Kidney (tissue), 14 donors: ENCODE data around the gene SGCG. TPM values are rescaled to one million over a fixed set of nuclear protein-coding genes. Genes with fewer than 3 reads are reported as not detected.
"Not testable (repeated sequence)": the region's sequence is repeated elsewhere in the genome, so short reads cannot be mapped to it uniquely, and the experiment has no call there.

Experiments
- DNase-seq, 5 donors: peaks; one replicate each; pipeline ENCODE4 v3.0.0-alpha.2; 2013 to 2020
- FAIRE-seq: peaks from 2 replicates; lab custom pipeline; 2012; peaks lifted over from hg19 to GRCh38; lab: Jason Lieb, UNC
- H3K27ac ChIP-seq, 2 donors: one replicate each; pipeline ENCODE4 v1.7.0; 2013; ENCODE audit warnings: low read depth in 2 of 2, low read length in 2 of 2, inconsistent platforms in 1 of 2
- H3K27me3 ChIP-seq: one replicate; pipeline ENCODE4 v1.7.1; 2013; ENCODE audit warnings: low read length, inconsistent platforms; ENCODE audit not compliant: control insufficient read depth, insufficient read depth
- H3K36me3 ChIP-seq, 3 donors: one replicate each; pipeline versions ENCODE4 v1.7.0 to v1.7.1; 2013; ENCODE audit warnings: low read length in 3 of 3, control low read depth in 1 of 3, inconsistent platforms in 1 of 3; ENCODE audit not compliant: insufficient read depth in 3 of 3, control insufficient read depth in 2 of 3
- H3K4me1 ChIP-seq, 3 donors: one replicate each; pipeline versions ENCODE4 v1.7.0 to v1.7.1; 2013; ENCODE audit warnings: low read length in 3 of 3, inconsistent platforms in 1 of 3, low read depth in 1 of 3; ENCODE audit not compliant: control insufficient read depth in 2 of 3, insufficient read depth in 2 of 3
- H3K4me3 ChIP-seq, 3 donors: one replicate each; pipeline versions ENCODE4 v1.7.0 to v1.8.1; 2013; ENCODE audit warnings: low read length in 3 of 3, control low read depth in 1 of 3, inconsistent platforms in 1 of 3
- H3K9ac ChIP-seq, 3 donors: one replicate each; pipeline versions ENCODE4 v1.7.0 to v1.7.1; 2013; ENCODE audit warnings: low read length in 3 of 3, control low read depth in 1 of 3, inconsistent platforms in 1 of 3
- H3K9me3 ChIP-seq, 3 donors: one replicate each; pipeline versions ENCODE4 v1.7.0 to v1.7.1; 2013; ENCODE audit warnings: low read length in 3 of 3, control low read depth in 1 of 3, inconsistent platforms in 1 of 3; ENCODE audit not compliant: control insufficient read depth in 2 of 3, insufficient read depth in 1 of 3
- CTCF ChIP-seq: IDR thresholded peaks from 3 replicates; pipeline ENCODE4 v1.5.1; 2012; ENCODE audit warnings: mild to moderate bottlenecking, moderate library complexity, borderline replicate concordance; ENCODE audit not compliant: insufficient read depth; ENCODE audit errors: extremely low read depth
- intact Hi-C: fragments of 100-400 bp; cut with DNase I; formaldehyde crosslinking; loops from one replicate; pipeline ENCODE4 v1.11.1; 2022
- polyA plus RNA-seq: library from polyadenylated mRNA; stranded (reverse); fragments of 350-450 nt; fragmentation: Illumina TruSeq; extraction: RNeasy Lipid Tissue Mini Kit (QIAGEN cat#74804); gene quantifications from one replicate; pipeline ENCODE4 v1.2.3, GENCODE V29; 2014; ENCODE audit warnings: low read depth, low replicate concordance; ENCODE audit not compliant: insufficient read depth
- total RNA-seq: library from RNA; stranded (reverse); fragmentation: NEBNext Ultra II Directional; extraction: Animal tissue kit (Norgen Biotek cat#: 25700); gene quantifications from one replicate; pipeline ENCODE4 v1.2.1, GENCODE V29; 2021
- donor health status: control.
- donor health status: control.
- donor health status: control.
- donor health status: control.
- donor health status: control.
- donor health status: DM: yes; HTN: yes; CAD: no.
- donor health status: Normal renal cell carcinoma (clear cell type).

Gene SGCG
- total and polyA plus RNA-seq, 2 donors from 2014 or later, result 0.50 TPM; not detected in 1

GRCh38 chr13:23141964-23142363, 38.8 kb upstream of the SGCG start:
- TF ChIP-seq CTCF, result no peak
- no peak for FAIRE-seq
- DNase-seq, result no peak
- Histone ChIP-seq H3K27ac (no peak overlapping the region), H3K9me3 (no peaks in the 10 kb centered on the region), H3K27me3 (no peaks in the 10 kb centered on the region), H3K4me3 (no peak overlapping the region), H3K9ac (no peak overlapping the region), H3K36me3 (no peaks in the 10 kb centered on the region), H3K4me1 (no peaks in the 10 kb centered on the region)
- intact Hi-C loops, result no loop called here

- H3K4me3 ChIP-seq, intact Hi-C loops, H3K4me1 ChIP-seq, H3K27ac ChIP-seq, H3K9me3 ChIP-seq, DNase-seq, H3K27me3 ChIP-seq, FAIRE-seq, H3K9ac ChIP-seq, H3K36me3 ChIP-seq: not testable (repeated sequence)
Measured at GRCh38 chr13:23142607-23143006, 38.2 kb upstream of the SGCG start.

- Histone ChIP-seq H3K36me3 (no peaks in the 10 kb centered on the region), H3K27me3 (no peaks in the 10 kb centered on the region), H3K9me3 (no peaks in the 10 kb centered on the region), H3K4me3 (no peak overlapping the region), H3K27ac (no peak overlapping the region), H3K4me1 (no peaks in the 10 kb centered on the region), H3K9ac (no peak overlapping the region)
- FAIRE-seq, result no peak
- no peak for DNase-seq
- intact Hi-C loops, result no loop called here
- TF ChIP-seq CTCF, result no peak
Measured at GRCh38 chr13:23144431-23144830, 36.3 kb upstream of the SGCG start.

GRCh38 chr13:23146006-23146405, 34.8 kb upstream of the SGCG start:
- Histone ChIP-seq H3K27ac (no peak overlapping the region), H3K27me3 (no peaks in the 10 kb centered on the region), H3K9me3 (no peaks in the 10 kb centered on the region), H3K4me1 (no peaks in the 10 kb centered on the region), H3K36me3 (no peaks in the 10 kb centered on the region), H3K4me3 (no peak overlapping the region), H3K9ac (no peak overlapping the region)
- no peak for DNase-seq
- TF ChIP-seq CTCF, result no peak
- intact Hi-C loops, result no loop called here
- no peak for FAIRE-seq
